GM18907 (cell line): ENCODE measurements around the gene C9orf50.
"Not testable (repeated sequence)": the region's sequence is repeated elsewhere in the genome, so short reads cannot be mapped to it uniquely, and the experiment has no call there.

Source experiments
- ATAC-seq: cut with Tn5 transposase; IDR thresholded peaks from one replicate; pipeline ENCODE4 v1.9.1; 2021; ENCODE audit warnings: mild to moderate bottlenecking, moderate library complexity; ENCODE audit not compliant: unreplicated experiment

The C9orf50 gene

DNA sequence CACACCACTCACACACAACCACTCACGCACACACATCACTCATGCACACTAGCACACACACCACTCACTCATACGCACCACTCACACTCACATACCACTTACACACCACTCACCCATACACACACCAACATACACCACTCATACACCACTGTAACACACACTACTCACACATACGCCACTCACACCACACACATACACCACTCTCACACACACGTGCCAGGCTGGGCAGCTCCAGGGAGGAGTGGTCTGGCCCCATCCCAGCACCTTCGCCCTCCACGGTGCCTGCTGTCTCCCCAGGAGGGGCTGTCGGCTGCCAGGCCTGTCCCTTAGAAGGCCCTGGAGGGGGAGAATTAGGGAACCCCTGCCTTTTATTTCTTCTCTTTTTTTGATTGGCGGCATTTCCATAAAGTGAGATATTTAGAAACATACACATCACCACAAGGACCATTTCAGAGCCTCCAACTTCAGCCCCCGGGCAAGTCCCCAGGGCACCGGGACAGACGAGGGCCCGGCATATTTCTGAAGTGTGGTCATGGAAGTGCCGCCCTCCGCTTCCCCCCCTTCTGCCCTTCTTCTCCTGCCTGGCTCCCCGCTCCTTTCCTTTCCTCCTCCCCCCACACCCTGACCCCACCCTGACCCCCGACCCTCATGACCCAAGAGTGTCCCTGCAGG is 27.3 kb upstream of the C9orf50 start:
- no peak for ATAC-seq

DNA sequence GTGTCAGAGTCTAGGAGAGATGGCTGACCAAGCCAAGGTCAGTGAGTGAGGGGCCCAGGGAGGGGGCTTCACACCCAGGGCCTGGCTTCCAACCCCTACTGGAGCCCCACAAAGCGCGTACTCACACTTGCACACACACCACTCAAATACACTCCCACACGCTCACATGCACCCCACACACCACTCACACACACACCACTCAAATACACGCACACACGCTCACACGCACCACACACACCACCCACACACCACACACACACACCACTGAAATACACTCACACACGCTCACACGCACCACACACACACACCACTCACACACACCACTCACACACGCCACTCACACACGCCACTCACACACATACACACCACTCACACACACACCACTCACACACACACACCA is 26.7 kb upstream of the C9orf50 start:
- no peak for ATAC-seq

DNA sequence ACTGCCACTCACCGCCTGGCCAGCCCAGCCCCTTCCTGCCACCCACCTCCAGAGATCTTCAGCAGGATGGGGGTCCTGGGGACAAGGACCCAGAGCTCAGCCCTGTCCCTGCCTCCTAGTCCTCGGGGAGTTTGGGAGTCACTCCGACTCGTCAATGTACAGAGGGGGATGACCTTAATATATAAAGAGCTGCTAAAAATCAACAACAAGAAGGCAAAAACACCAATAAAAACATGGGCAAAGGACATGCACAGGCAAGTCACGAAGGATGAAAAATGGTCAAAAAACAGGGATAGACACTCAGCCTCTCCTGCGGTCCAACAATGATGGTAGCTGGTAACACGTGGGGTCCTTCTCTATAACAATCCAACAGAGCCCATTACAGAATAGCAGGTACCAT is 25.8 kb upstream of the C9orf50 start:
- ATAC-seq = no peak

DNA sequence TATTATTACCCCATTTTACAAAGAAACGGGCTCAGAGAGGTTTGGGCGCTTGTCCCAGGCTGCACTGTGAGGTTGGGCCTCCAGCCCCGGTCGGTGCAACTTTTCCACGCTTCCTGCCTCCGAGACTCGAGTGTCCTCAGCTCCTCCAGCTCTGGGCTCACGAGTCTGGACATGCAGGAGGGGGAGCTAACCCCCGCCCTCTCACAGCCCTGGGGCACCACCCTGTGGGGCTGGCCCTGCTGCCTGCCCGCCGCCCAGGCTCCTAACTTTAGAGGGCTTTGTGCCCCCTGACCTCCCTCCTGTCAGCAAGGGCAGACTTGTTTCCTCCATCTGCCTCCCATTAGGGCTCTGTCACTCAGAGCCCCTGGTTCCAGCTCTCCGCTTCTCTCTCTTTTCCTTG is 25.4 kb upstream of the C9orf50 start:
- ATAC-seq = no peak

DNA sequence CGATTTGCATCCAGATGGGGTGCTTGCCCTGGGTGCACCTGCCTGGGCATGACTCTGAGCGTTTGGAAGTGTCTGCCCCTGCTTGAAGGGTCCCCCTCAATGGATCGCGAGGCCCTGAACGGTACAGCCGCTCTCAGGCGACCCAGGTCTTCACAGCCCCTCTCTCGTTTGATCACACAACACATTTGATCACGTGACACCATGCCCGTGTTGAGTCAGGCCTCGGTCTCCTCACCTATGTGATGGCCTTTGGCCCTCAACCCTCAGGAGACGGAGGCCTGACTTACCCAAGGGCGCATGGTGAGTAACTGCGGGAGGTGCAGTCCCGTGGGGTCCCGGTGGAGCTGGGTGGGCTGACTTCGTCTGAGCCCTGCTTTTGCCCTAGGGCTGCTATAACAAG is 24.0 kb upstream of the C9orf50 start:
- ATAC-seq = no peak

DNA sequence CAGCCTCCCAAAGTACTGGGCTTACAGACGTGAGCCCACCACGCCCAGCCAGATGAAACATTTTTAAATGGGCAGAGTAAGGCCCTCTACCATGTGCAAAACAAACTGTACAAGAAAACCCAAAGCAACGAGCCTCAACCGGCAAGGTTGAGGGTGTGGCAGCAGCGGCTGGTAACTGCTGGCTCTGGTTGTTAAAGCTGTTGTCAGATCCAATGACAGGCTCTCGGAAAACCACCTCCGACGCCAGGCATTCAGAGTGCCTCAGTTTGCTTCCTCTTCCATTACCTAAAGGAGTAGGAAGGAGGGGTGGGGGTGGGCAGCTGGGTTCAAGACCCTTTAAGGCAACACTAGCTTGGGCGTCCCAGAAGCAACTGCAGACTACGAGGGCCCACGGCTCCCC is 23.5 kb upstream of the C9orf50 start:
- ATAC-seq = no peak

DNA sequence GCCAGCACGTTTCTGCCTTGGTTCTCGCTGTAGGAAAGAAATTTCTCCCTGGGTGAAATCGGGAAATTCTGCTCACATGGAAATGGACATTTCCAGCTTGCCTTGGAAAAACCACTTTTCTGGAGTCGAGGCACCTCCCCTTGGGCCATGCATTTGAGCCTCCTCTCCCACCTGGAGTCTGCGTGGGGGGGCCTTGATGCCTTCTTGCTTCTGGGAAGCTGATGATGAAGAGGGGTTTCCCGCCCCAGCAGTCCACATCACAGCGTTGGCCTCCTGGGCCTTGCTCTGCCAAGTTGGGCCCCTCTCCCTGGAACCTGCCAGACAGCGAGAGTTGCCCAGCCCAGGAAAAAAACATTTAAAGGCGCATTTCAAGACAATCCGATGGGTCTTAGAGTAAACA is 22.8 kb upstream of the C9orf50 start:
- no peak for ATAC-seq

DNA sequence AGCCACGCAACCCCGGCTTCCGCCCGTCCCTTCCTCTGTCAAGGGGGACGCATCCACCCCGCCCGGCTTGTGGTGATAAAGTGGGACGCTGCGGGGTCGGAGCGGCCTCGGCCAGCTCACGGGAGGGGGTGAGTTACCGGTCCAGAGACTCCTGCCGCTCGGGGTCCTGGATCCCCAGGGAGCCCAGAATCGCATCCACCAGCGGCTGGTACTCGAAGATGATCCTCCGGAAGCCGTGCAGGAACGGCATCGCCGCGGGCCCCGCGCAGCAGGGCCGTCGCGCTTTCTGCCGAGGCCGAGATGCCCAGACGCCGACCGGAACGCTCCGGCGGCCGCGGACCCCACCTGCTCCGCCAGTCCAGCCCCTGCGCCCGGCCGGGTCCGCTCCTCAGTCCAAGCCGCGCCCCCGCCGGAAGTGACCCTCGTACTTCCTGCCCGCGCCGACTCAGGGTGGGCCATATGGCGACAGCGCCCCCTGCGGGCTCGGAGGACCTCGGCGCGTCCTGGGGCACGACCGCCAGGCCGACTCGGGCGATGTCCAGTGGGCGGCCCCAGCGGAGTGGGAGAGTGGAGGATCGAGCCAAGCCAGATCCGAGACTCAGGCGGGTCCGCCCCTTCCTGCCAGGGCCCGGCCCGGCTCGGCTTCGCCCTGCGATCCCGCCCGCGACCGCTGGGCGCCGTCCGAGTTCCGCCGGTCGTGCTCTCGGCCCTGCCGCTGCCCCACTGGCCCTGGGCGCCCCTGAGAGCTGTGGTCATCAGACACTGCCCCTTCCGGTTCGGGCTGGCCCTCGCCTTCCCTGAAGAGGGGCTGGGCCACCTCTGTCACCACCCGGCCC is 21.1 kb upstream of the C9orf50 start, which contains the start of gene ASB6:
Gene ASB6 (minus strand): TSS at position 402 of the 836 bp plus-strand sequence. CDS start 152 bp downstream, at position 250.
- ATAC-seq = peak; percentile 89

DNA sequence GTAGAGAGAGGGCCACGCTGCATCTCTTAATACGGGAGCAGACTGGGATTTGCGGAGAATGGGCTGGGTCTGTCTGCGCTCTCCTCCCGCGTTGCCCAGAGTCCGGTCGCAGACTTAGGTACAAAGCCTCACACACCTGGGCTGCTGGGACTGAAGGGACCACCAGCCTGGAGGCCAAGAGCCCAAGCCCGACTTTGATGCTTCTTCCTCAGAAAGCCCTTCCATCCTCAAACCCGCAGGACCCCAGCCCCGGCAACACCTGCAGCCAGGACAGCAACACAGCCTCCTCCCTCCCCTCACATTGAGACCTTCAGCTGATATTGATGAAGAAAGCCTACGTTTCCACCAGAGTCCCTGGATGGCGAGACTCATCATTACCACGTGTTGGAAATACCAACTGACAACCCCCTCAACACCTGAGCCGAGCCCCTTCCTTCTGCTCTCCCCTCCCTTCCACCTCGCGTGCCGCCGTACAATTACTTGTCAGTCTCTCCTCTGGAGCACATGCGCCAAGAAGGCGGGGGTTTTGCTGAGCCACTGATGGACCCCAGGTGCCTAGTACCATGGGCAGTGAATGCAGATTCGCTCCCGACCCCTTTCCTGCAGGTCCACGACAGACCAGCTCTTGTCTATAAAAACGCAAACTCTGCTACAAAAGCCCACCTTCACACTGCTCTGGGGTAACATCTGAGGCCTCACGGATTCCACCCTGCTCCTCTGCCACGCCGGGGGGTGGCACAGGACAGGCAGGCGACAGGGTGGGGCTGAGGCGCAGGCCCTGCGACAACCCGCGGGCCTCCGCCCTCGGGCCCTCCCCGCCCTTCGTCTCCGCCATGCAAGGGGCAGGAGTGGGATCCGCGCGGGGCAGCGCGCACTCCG is 20.2 kb upstream of the C9orf50 start:
- no peak for ATAC-seq

DNA sequence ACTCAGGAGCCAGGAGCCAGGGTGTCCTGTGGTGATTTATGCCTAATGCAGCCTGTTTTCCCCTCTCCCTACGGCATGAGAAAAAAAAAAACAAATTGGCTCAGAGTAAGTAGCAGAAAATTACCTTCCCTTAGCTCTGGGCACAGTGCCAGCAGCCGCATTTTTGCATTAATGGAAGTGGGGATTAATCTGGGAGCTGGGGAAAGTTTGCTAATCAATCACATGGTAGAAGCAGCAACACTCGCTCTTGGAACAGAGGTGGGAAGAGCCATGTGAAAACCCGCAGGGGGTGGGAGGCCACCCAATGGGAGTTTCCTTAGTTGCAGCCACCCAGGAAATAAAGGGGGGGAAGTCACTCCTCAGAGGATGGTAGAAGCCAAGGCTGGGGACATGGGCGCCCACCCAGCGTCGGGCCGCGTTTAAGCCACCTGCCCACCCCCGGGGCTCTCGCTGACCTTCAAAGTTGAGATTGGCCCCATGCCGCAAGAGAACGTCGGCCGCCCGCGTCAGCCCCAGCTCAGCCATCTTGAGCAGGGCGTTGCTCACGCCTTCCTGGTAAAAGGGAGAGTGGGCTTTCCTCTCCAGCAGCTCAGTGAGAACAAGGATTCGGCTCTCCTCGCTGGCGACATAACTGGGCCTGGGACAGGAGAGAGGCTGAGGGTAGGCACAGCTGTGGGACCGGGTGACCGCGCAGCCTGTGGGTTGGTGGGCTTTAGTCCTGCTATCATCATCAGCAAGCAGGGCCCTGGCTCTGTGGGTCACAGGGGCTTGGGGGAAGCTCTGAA is 19.4 kb upstream of the C9orf50 start:
- ATAC-seq = no peak

DNA sequence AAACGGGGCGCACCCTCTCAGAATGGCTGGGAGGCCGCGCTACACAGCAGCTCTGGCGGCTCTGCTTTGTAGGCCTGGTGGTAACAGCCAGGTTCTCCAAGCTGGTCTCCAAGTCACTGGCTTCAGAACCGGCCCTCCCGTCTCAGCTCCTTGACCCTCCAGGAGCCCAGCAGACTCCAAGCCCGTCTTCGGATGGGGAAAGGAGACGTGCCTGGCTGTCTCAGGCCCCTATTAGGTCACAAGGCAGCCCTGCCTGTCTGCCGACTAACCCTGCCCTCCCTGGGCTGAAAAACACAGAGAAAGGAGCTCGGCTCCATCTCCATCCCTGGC is 18.8 kb upstream of the C9orf50 start:
- ATAC-seq = no peak

DNA sequence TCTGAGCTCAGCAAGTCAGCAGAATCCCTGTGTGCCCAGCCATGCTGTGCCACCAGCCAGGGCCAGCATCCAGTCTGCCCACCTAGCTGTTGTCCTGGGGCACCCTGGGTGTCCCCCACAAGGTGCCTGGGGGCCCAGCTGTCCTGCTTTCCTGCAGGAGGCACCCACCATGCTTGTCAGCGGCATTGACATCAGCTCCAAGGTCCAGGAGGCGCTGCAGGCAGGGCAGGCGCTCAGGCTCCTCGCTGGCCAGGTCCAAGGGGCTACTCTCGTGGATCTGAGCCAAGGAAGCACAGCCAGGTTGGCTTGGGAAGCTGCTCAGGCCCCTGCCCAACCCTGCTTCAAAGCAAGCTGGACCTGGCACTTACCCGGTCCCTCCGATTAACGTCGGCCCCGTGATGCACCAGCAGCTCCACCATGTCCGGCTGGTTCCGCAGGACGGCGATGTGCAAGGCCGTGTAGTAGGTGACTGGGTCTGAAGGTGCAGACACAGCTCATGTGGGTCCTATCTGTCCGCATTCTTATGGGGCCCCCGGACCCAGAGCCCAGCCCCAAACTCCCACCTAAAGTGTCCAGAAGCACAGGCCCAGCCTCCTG is 18.2 kb upstream of the C9orf50 start:
- no peak for ATAC-seq

DNA sequence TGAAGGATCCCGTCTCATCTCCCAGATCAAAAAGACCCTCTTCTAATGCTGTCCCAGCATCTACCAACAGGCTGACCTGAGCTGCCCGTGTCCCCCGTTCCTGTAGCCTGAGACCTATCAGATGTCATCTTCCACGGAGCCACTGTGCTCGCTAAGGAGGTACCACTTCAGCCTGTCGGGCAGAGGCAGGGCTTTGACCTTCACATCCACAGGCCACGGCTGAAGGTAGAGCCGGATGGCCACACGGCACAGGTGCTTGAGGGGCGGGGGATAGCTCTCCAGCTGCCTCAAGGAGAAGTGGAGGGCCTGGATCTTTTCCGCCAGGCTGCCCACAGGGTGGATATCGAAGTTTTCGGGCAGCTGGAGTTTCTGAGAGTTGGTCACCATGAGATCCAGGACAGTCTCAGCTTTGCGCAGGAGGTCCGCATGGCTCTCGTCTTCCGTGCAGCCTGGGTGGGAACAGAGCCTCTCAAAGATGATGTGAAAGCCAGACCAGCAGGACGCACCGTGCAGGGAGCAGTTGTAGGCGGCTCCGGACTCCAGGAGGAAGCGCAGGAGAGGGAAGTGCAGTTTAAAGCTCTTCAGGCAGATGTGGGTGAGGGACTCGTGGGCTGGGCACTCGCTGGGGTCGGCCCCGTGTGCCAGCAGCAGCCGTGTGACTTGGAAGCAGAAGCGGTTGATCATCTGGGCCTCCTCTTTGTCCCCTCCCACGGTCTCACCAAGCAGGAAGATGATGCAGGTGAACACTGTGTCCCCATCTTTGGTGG is 17.0 kb upstream of the C9orf50 start:
- ATAC-seq = no peak

DNA sequence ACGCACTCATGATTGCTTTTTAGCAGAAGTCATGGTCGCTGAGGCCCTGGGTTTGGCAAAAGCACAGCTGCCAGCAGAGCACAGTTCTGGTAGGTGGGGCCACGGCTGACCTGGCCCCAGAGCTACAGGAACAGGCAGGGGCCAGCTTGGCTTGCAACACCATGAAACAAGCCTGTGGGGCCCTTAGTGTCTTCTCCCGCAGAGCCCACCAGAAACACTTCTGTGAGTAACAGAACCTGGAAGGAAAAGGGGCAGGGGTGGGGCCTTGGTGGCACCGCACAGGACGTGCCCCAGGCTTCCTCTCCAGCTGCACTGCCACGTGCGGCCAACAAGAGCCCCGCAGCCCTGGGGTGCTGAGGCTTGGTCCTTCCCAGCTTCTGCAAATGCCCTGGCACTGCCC is 16.2 kb upstream of the C9orf50 start:
- no peak for ATAC-seq

DNA sequence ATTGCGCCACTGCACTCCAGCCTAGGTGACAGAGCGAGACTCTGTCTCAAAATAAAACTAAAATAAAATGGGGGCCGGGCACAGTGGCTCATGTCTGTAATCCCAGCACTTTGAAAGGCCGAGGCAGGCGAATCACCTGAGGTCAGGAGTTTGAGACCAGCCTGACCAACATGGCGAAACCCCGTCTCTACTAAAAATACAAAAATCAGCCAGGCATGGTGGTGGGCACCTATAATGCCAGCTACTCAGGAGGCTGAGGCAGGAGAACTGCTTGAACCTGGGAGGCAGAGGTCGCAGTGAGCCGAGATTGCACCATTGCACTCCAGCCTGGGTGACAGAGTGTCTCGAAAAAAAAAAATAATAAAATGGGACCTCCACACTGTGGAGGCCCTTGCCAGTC is 15.4 kb upstream of the C9orf50 start:
- not testable (repeated sequence) for ATAC-seq

DNA sequence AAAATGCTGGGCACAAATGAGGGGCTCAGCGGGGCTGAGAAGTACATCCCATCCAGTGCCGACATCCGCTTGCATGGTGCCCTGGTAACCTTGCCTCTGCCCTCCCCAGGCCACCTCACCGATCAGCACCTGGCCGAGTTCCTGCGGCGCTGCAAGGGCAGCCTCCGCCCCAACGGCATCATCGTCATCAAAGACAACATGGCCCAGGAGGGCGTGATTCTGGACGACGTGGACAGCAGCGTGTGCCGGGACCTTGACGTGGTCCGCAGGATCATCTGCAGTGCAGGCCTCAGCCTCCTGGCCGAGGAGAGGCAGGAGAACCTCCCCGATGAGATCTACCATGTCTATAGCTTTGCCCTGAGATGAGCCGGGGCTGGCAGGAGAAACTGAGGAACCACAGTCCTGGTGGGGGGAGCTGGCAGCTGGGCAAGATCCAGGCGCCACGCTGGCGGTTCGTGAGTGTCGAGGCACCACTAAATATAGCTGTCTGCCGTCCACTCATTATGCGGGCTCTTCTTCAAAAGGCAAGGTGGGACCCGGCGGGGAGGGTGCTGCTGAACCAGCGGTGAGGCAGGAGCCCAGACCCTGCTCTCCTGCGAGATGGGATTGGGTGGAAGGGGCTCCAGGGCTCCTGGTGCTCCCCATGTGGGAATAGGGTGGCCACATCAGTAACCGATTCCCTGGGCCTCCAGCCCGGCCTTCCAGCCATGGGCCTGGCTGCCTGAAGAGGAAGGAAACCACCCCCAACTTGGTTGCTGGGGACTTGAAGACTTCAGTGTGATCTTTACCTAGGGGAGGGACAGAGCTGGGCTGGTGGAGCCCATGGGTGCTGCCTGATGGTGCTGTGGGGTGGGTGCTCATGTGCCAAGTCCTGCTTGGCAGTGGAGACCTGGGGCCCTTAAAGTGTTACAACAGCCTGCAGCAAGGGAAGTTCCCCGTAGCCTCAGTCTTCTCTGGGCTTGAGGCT is 14.5 kb upstream of the C9orf50 start:
- no peak for ATAC-seq

DNA sequence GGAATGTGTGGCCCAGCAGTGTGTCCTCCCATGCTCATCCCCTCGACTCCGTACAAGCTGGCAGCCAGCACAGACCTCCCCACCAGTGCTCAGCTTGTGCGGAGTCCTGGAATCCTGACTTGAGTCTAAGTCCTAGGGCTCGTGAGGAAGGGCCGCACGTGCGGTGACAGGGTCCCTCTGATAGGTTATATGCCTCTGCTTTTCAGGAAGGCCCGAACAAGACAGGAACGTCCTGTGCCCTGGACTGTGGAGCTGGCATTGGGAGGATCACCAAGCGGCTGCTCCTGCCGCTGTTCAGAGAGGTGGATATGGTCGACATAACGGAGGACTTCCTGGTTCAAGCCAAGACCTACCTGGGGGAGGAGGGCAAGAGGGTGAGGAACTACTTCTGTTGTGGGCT is 12.9 kb upstream of the C9orf50 start:
- no peak for ATAC-seq

DNA sequence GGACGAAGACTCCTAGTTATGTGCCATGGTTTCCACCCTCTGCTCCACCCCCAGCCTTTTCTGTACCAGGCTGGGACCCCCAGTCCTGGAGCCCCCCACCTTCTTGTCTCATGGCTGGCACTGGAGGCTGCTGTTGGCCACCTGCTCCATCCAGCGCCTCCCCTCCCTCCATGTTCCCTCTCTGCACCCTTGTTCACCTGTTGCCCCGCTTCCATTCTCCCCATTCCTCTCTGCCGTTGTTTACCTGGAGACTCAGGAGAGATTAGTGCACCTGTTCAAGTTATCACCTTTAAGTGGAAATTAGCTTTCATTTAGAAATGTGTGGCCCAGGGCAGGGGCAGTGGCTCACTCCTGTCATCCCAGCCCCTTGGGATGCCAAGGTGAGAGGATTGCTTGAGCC is 12.3 kb upstream of the C9orf50 start:
- no peak for ATAC-seq

DNA sequence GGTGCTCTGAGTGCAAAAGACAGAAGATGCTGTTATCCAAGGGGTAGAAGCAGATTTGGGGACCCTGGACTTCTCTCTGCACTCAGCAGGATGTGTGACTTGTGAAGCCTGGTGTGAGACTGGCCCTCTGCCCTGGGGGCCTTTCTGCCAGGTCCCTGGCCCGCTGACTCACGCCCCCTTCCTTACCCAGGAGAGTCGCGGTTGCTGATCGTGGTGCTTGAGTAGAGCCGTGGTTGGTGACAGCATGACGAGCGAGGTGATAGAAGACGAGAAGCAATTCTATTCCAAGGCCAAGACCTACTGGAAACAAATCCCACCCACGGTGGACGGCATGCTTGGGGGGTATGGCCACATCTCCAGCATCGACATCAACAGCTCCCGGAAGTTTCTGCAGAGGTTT is 11.6 kb upstream of the C9orf50 start:
- ATAC-seq = no peak
